ENCODE results near the gene SLC5A1.

Gene SLC5A1

DNA sequence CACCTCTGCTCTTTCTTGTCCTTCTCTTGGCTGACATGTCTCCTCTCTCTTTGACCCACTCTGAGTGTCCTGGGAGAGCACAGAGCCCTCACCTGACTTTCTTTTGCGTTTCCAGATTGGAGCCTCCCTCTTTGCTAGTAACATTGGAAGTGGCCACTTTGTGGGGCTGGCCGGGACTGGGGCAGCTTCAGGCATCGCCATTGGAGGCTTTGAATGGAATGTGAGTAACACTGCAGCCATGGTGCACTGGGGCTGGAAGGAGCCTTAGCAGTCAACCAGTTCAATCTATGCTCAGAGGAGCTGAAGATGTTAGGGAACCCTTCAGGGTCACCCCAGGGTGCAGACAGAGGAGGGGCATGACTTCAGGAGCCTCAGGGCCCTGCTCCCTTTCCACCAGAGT is 23.8 kb downstream of the SLC5A1 start:
- H3K4me1 Mint-ChIP-seq (ENCODE audit: low read depth) = no peaks in the 10 kb centered on the region
- H3K27me3 Mint-ChIP-seq (ENCODE audit: low read depth) = peaks cover 68% of the 10 kb centered on the region
- no peaks in the 10 kb centered on the region for H3K36me3 Mint-ChIP-seq (ENCODE audit: low read depth)
- no peaks in the 10 kb centered on the region for H3K9me3 Mint-ChIP-seq
- no peak overlapping the region for H3K27ac Mint-ChIP-seq
- H3K4me3 Mint-ChIP-seq = no peak overlapping the region

DNA sequence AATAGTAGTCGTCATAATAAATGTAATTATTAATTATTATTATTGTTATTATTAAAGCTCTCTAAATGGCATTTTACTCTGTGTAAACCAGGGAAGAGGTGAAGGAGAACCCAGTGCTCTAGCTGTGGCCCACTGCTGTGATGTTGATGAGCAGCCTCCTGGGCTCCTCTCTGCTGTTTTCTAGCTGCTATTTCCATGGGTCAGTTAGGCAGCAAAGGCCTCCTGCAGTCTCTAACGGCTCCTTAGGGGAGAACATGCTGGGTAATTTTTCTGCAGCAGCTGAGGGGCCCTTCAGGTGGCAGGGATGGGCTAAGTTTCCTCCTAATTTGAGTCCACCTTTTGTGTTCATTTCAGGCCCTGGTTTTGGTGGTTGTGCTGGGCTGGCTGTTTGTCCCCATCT is 24.6 kb downstream of the SLC5A1 start:
- Mint-ChIP-seq H3K36me3 (ENCODE audit: low read depth) (no peaks in the 10 kb centered on the region), H3K27ac (no peak overlapping the region), H3K4me3 (no peak overlapping the region), H3K27me3 (ENCODE audit: low read depth) (peaks cover 67% of the 10 kb centered on the region), H3K9me3 (no peaks in the 10 kb centered on the region), H3K4me1 (ENCODE audit: low read depth) (no peaks in the 10 kb centered on the region)

DNA sequence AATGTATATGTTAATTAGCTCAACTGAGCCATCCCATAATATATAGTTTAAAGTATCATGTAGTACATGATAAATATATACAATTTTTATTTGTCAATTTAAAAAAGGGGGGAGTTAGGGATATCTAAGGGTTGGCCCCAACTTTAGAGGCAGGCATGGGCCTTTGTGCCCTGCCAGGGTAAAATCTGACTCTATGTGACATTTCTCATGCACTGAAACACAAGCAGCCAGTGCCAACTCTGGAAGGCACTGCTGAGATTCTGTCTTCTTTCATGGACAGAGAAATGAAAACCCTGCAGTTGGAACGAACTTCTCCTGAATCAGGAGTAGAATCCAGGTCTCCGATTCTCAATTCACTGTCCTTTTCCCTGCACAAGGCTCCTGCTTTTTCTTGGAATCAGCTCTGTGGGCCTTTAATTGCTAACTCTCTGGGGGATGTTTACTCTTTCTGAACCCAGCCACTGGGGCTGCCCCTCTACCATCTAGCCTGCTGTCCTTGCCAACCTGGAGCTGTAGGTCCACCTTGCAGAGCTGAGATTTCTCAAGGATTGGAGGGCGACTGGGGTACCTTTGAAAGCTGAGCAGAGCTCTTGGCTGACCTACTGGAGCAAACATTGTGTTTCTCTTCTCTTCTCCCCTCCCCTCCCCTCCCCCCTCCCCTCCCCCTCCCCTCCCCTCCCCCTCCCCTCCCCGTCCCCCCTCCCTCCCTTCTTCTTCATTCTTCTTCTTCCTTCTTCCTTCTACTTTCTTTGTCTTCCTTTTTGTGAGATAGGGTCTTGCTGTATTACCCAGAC is 26.7 kb downstream of the SLC5A1 start:
- Mint-ChIP-seq H3K27me3 (ENCODE audit: low read depth) (peaks cover 68% of the 10 kb centered on the region), H3K27ac (no peak overlapping the region), H3K36me3 (ENCODE audit: low read depth) (no peaks in the 10 kb centered on the region), H3K4me3 (no peak overlapping the region), H3K9me3 (no peaks in the 10 kb centered on the region), H3K4me1 (ENCODE audit: low read depth) (no peaks in the 10 kb centered on the region)

DNA sequence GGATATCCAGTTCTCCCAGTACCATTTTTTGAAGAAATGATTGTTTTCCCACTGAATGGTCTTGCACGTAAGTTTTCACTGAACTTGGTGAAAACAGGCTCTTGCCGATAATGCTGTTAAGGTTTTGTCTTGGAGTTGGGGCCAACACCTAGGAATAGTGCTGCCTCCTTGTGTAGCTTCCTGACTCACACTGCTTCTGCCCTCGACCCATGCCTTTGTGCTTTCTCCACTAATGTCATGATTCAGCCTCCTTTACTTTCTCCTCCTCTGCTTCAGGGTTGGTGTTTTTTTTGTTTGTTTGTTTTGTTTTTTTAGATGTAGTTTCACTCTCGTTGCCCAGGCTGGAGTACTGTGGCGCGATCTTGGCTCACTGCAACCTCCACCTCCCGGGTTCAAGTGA is 30.2 kb downstream of the SLC5A1 start:
- H3K4me3 Mint-ChIP-seq = no peak overlapping the region
- H3K9me3 Mint-ChIP-seq = no peaks in the 10 kb centered on the region
- no peaks in the 10 kb centered on the region for H3K36me3 Mint-ChIP-seq (ENCODE audit: low read depth)
- no peaks in the 10 kb centered on the region for H3K4me1 Mint-ChIP-seq (ENCODE audit: low read depth)
- H3K27ac Mint-ChIP-seq = no peak overlapping the region
- H3K27me3 Mint-ChIP-seq (ENCODE audit: low read depth) = peaks cover 70% of the 10 kb centered on the region

DNA sequence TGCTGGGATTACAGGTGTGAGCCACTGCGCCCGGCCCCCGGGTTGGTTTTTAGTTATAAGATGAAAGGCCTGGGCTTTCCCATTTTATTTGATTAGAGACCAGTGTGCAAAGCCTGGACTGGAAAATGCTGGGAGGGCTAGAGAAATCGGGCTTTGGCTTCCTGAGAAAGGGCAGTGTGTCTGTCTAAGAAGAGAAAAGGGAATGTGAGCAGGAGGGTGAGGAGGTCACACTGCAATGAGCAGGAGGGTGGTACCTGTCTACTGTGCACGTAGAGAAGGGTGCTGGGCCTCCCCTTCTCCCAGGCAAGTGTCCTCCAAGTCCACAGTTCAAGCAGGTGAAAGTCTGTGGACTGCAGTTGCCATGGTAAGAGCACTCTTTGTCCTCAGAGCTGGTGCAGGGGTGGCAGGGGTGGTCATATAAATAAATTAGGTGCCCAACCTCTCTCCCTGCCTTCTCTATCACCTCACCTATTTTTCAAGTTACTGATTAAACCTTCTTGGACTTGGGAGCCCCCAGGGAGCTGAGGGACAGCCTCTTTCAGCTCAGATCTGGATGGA is 30.8 kb downstream of the SLC5A1 start:
- no peaks in the 10 kb centered on the region for H3K4me1 Mint-ChIP-seq (ENCODE audit: low read depth)
- H3K4me3 Mint-ChIP-seq = no peak overlapping the region
- H3K27ac Mint-ChIP-seq = no peak overlapping the region
- H3K9me3 Mint-ChIP-seq = no peaks in the 10 kb centered on the region
- no peaks in the 10 kb centered on the region for H3K36me3 Mint-ChIP-seq (ENCODE audit: low read depth)
- peaks cover 69% of the 10 kb centered on the region for H3K27me3 Mint-ChIP-seq (ENCODE audit: low read depth)

DNA sequence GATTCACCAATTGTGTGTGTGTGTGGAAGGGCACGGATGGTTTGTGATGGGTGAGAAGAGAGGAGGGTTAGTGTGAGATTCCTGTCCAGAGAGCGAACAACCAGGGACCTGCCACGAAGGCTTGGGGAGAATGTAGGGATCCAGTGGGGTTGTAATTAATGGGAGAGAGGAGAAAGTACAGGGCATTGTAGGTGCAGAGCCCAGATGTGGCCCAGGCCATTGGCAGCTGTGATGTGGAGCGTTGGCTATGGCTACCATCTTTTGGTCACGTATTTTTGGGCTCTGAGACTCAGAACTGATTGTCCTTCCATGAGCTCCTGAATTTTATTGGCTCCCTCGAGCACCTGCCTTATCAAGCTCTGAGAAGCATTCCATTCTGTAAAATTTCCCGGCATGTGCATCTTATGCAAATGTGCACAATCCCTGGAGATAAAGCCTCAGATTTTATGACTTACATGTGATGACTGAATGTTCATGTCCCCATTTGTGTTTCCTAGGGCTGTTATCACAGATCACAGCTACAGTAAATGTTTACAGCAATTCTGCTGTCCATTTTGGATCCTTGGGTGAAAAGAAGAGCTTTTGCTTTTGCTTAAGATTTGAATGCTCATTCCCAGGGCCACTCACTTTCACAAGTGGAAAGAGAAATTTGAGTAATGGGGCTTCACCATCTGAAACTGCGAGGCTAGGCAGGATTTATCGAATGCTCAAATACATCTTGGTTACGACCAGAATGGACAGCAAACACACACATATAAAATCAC is 33.1 kb downstream of the SLC5A1 start:
- no peak overlapping the region for H3K27ac Mint-ChIP-seq
- H3K36me3 Mint-ChIP-seq (ENCODE audit: low read depth) = no peaks in the 10 kb centered on the region
- H3K4me1 Mint-ChIP-seq (ENCODE audit: low read depth) = no peaks in the 10 kb centered on the region
- H3K4me3 Mint-ChIP-seq = no peak overlapping the region
- peaks cover 59% of the 10 kb centered on the region for H3K27me3 Mint-ChIP-seq (ENCODE audit: low read depth)
- no peaks in the 10 kb centered on the region for H3K9me3 Mint-ChIP-seq

DNA sequence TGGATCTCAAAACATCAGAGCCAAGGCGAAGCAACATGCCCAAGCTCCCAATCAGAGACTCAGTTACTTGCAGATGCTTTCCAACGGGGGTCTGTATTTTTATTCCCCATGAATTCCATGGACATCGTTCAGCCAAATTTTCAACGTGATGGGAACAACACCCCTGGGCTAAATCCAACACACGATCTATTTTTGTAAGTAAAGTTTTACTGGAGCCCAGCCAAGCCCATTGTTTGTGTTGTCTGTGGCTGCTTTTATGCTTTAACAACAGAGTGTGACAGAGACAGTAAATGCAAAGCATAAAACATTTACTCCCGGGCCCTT is 33.7 kb downstream of the SLC5A1 start:
- no peaks in the 10 kb centered on the region for H3K36me3 Mint-ChIP-seq (ENCODE audit: low read depth)
- H3K4me3 Mint-ChIP-seq = no peak overlapping the region
- H3K4me1 Mint-ChIP-seq (ENCODE audit: low read depth) = no peaks in the 10 kb centered on the region
- H3K9me3 Mint-ChIP-seq = no peaks in the 10 kb centered on the region
- peaks cover 54% of the 10 kb centered on the region for H3K27me3 Mint-ChIP-seq (ENCODE audit: low read depth)
- H3K27ac Mint-ChIP-seq = no peak overlapping the region

DNA sequence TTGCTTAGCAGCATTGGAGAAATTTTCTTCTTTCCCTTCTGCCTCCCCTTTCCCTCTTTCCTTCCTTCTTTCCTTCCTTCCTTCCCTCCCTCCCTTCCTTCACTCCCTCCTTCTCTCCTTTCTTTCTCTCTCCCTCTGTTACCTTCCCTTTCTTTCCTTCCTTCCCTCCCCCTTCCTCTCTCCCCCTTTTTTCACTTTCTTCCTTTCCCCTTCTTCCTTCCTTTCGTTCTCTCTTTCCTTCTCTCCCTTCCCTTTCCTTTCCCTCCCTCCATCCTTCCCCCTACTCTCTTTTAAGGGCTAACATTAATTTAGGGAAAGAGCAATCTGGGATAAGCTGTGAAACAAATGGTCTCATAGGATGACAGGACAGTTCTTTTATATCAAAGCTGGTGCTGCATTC is 34.1 kb downstream of the SLC5A1 start:
- Mint-ChIP-seq H3K4me3 (no peak overlapping the region), H3K27me3 (ENCODE audit: low read depth) (peaks cover 49% of the 10 kb centered on the region), H3K36me3 (ENCODE audit: low read depth) (no peaks in the 10 kb centered on the region), H3K9me3 (no peaks in the 10 kb centered on the region), H3K4me1 (ENCODE audit: low read depth) (no peaks in the 10 kb centered on the region), H3K27ac (no peak overlapping the region)

DNA sequence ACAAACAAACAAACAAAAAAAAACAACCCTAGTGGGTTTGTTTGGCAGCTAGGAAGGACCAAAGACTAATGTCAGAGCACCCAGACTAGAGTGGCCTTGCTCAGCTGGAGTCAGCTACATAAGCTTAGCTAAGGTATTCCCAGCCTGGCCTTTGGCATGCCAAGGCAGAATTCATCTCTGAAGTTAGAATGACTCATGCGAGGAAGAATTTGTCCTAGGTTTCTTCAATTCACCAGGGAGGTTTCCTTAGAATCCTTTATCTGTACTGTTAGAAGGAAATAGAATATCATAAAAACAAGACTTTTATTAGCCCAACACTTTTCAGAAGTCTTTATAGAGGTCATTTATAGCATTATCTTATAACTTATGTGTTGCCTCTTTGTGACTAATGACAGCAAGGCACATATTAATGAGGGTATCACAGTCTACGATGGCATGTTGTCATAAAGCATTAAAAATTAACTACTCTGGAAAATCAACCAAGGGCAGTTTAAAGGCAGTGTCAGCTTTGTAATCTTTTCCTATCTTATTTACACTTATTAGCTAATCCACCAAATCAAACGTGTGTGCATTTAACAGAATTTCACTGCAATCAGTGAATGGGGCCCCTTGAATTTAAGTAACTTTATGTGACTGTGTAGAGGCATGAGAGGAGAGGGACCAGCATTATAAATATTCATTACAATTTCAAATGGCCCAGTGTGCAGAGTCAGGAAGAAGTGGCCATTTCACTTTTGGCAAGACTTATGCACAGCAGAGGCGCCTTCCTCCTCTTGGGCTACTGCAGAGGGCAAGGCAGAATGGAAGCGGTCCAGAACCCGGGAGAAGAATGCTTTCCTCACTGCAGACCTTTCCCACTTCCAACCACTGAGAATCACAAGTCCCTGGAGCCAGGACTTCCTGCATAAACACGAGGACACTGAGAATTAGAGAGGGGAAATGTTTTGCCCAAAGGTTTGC is 36.3 kb downstream of the SLC5A1 start:
- Mint-ChIP-seq H3K4me3 (no peak overlapping the region), H3K36me3 (ENCODE audit: low read depth) (no peaks in the 10 kb centered on the region), H3K27ac (no peak overlapping the region), H3K9me3 (no peaks in the 10 kb centered on the region), H3K27me3 (ENCODE audit: low read depth) (peaks cover 32% of the 10 kb centered on the region), H3K4me1 (ENCODE audit: low read depth) (no peaks in the 10 kb centered on the region)

DNA sequence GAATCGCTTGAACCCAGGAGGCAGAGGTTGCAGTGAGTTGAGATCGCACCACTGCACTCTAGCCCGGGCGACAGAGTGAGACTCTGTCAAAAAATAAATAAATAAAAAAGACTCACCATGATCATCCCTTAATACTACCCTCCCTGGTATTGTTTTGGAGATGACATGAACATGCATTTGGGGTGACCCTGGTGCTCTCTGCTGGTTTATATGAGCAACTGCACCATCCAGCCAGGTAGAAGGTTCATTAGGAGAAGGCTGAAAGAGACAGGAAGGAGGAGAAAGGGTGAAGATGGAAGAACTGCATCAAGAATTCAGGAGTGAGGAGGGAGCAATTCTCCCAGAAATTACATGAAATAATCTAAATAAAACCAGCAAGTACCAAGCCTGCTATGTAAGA is 37.8 kb downstream of the SLC5A1 start:
- Mint-ChIP-seq H3K4me1 (ENCODE audit: low read depth) (no peaks in the 10 kb centered on the region), H3K9me3 (no peaks in the 10 kb centered on the region), H3K27me3 (ENCODE audit: low read depth) (peaks cover 21% of the 10 kb centered on the region), H3K4me3 (no peak overlapping the region), H3K36me3 (ENCODE audit: low read depth) (no peaks in the 10 kb centered on the region), H3K27ac (peak overlapping the region; percentile 3)

DNA sequence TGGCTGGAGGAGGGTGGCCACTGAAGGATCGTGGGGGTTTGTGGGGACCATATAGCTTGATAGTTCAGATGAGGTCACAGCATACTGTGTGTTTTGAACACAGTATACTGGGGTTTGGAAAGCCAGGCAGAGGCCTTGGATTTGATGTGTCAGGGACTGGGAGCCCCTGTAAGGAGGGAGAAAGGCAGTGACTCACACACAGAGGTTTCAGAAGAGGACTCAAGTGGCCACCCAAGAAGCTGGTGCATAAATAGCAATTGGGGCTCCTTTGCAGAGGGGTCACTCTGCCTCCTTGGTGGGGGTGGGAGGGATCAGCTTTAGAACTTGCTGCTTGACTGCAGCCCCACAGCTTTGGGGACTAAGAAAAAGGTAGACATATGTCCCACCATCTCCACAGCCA is 39.3 kb downstream of the SLC5A1 start:
- Mint-ChIP-seq H3K4me3 (no peak overlapping the region), H3K36me3 (ENCODE audit: low read depth) (no peaks in the 10 kb centered on the region), H3K27ac (no peak overlapping the region), H3K4me1 (ENCODE audit: low read depth) (no peaks in the 10 kb centered on the region), H3K9me3 (no peaks in the 10 kb centered on the region), H3K27me3 (ENCODE audit: low read depth) (peaks cover 22% of the 10 kb centered on the region)

DNA sequence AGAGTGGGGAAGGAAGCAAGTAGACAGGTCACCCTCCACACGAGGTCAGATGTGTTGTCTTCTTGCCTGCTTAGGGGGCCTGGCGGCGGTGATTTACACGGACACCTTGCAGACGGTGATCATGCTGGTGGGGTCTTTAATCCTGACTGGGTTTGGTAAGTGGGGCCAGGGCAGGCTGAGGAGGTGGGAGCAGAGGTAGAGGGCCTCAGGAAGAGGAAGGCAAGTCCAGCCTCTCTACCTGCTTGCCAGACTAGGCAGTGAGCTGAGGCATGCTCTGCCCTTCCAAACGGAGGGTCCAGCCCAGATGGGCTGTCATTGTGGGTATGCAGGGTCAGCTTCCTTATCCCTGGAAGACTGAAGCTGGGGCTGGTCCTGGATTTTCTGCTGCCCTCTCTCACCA is 39.9 kb downstream of the SLC5A1 start:
- Mint-ChIP-seq H3K4me3 (no peak overlapping the region), H3K27ac (no peak overlapping the region), H3K27me3 (ENCODE audit: low read depth) (peaks cover 26% of the 10 kb centered on the region), H3K36me3 (ENCODE audit: low read depth) (no peaks in the 10 kb centered on the region), H3K9me3 (no peaks in the 10 kb centered on the region), H3K4me1 (ENCODE audit: low read depth) (no peaks in the 10 kb centered on the region)

DNA sequence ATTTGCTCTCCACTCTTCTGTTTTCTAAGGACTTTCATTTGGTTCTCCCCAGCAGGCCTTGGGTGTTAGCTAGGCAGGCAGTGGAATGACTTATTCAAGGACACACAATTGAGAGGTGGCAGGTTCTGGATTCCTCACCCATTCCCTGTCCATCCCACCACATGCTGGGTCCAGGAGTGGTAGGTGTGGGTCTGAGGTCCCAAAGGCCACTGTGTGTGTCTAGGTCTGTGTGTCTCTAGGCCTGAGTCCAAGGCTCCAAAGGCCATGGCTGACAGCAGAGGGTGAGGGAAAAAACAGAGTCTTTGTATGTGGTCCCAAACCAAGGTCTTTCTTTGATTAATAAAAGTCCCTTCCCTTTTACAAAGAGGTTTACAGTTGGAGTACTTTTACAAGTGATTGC is 40.8 kb downstream of the SLC5A1 start:
- no peaks in the 10 kb centered on the region for H3K4me1 Mint-ChIP-seq (ENCODE audit: low read depth)
- no peaks in the 10 kb centered on the region for H3K36me3 Mint-ChIP-seq (ENCODE audit: low read depth)
- H3K4me3 Mint-ChIP-seq = no peak overlapping the region
- H3K9me3 Mint-ChIP-seq = no peaks in the 10 kb centered on the region
- H3K27ac Mint-ChIP-seq = no peak overlapping the region
- H3K27me3 Mint-ChIP-seq (ENCODE audit: low read depth) = peaks cover 34% of the 10 kb centered on the region

DNA sequence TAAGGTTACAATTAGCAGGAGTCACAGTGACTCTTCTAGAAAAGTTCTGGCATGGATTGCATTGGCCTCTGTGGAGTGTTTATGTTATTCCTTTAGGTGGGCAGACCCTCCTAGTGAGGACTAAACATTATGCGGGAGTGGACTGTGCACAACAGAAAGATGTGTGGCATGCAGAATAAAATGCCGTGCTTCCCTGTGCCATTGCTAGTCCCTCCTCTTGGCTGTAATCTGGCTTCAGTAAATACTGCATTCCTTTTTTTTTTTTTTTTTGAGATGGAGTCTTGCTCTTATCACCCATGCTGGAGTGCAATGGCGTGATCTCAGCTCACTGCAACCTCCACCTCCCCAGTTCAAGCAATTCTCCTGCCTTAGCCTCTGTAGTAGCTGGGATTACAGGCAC is 45.0 kb downstream of the SLC5A1 start:
- Mint-ChIP-seq H3K4me1 (ENCODE audit: low read depth) (no peaks in the 10 kb centered on the region), H3K27me3 (ENCODE audit: low read depth) (peaks cover 47% of the 10 kb centered on the region), H3K4me3 (no peak overlapping the region), H3K9me3 (no peaks in the 10 kb centered on the region), H3K36me3 (ENCODE audit: low read depth) (no peaks in the 10 kb centered on the region), H3K27ac (no peak overlapping the region)

Measured in T-helper 1 cell treated with Interleukin-12 subunit alpha and Interleukin-12 subunit beta and Interleukin-4 antibody, amounts not matched to agents 30 μg/mL and 1 μg/mL, for 36 hours (primary cell).